Endothelial cell (in vitro differentiated cells): Measurements from ENCODE around the gene PABPC3. TPM values are rescaled to one million over a fixed set of nuclear protein-coding genes. Genes with fewer than 3 reads are reported as not detected.

ENCODE experiments used
- DNase-seq: peaks from one replicate; pipeline ENCODE4 v3.0.0; 2021; ENCODE audit warnings: low spot score
- H3K27ac Mint-ChIP-seq: one replicate; pipeline ENCODE4 v1.8.0; 2021; ENCODE audit warnings: mixed read lengths, inconsistent platforms; ENCODE audit not compliant: unreplicated experiment
- H3K27me3 Mint-ChIP-seq: one replicate; pipeline ENCODE4 v1.8.0; 2021; ENCODE audit warnings: mild to moderate bottlenecking, moderate library complexity, mixed read lengths, inconsistent platforms; ENCODE audit not compliant: unreplicated experiment
- H3K36me3 Mint-ChIP-seq: one replicate; pipeline ENCODE4 v1.8.0; 2021; ENCODE audit warnings: mild to moderate bottlenecking, low read depth, mixed read lengths, inconsistent platforms; ENCODE audit not compliant: unreplicated experiment
- H3K4me1 Mint-ChIP-seq: one replicate; pipeline ENCODE4 v1.8.0; 2021; ENCODE audit warnings: mild to moderate bottlenecking, mixed read lengths, inconsistent platforms; ENCODE audit not compliant: unreplicated experiment
- H3K4me3 Mint-ChIP-seq: one replicate; pipeline ENCODE4 v1.8.0; 2021; ENCODE audit warnings: mild to moderate bottlenecking, mixed read lengths, inconsistent platforms; ENCODE audit not compliant: unreplicated experiment
- H3K9me3 Mint-ChIP-seq: one replicate; pipeline ENCODE4 v1.8.0; 2021; ENCODE audit warnings: mixed read lengths, inconsistent platforms; ENCODE audit not compliant: unreplicated experiment
- total RNA-seq: library from RNA; stranded (reverse); fragmentation: NEBNext Ultra II Directional; extraction: Animal tissue kit (Norgen Biotek cat#: 25700); gene quantifications from one replicate; pipeline ENCODE4 v1.2.1, GENCODE V29; 2021; ENCODE audit not compliant: unreplicated experiment
- TF ChIP-seq, protein P1 (sequence below): fragments of 200-600 bp; sonication (generic); IDR thresholded peaks from one replicate; pipeline ENCODE4 v1.5.0; 2021; ENCODE audit warnings: antibody characterized with exemption; ENCODE audit not compliant: unreplicated experiment

PABPC3 gene
- total RNA-seq, 1 donor from 2014 or later: 0.44 TPM

- H3K4me3 Mint-ChIP-seq: no peak overlapping the region
- peaks cover 4% of the 10 kb centered on the region for H3K36me3 Mint-ChIP-seq
- no peak overlapping the region for H3K27ac Mint-ChIP-seq
- DNase-seq: no peak
- H3K27me3 Mint-ChIP-seq: peaks cover 4% of the 10 kb centered on the region
- no peaks in the 10 kb centered on the region for H3K9me3 Mint-ChIP-seq
- TF ChIP-seq, protein P1, sequence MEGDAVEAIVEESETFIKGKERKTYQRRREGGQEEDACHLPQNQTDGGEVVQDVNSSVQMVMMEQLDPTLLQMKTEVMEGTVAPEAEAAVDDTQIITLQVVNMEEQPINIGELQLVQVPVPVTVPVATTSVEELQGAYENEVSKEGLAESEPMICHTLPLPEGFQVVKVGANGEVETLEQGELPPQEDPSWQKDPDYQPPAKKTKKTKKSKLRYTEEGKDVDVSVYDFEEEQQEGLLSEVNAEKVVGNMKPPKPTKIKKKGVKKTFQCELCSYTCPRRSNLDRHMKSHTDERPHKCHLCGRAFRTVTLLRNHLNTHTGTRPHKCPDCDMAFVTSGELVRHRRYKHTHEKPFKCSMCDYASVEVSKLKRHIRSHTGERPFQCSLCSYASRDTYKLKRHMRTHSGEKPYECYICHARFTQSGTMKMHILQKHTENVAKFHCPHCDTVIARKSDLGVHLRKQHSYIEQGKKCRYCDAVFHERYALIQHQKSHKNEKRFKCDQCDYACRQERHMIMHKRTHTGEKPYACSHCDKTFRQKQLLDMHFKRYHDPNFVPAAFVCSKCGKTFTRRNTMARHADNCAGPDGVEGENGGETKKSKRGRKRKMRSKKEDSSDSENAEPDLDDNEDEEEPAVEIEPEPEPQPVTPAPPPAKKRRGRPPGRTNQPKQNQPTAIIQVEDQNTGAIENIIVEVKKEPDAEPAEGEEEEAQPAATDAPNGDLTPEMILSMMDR: no peak
- H3K4me1 Mint-ChIP-seq: peaks cover 26% of the 10 kb centered on the region
Measured at GRCh38 chr13:25068810-25069209, 27.1 kb upstream of the PABPC3 start.

- Mint-ChIP-seq H3K4me1 (peaks cover 26% of the 10 kb centered on the region), H3K36me3 (peaks cover 4% of the 10 kb centered on the region), H3K4me3 (no peak overlapping the region), H3K27me3 (peaks cover 4% of the 10 kb centered on the region), H3K27ac (no peak overlapping the region), H3K9me3 (no peaks in the 10 kb centered on the region)
- DNase-seq: no peak
- TF ChIP-seq, protein P1: no peak
Measured at GRCh38 chr13:25069236-25069635, 26.7 kb upstream of the PABPC3 start.

DNA sequence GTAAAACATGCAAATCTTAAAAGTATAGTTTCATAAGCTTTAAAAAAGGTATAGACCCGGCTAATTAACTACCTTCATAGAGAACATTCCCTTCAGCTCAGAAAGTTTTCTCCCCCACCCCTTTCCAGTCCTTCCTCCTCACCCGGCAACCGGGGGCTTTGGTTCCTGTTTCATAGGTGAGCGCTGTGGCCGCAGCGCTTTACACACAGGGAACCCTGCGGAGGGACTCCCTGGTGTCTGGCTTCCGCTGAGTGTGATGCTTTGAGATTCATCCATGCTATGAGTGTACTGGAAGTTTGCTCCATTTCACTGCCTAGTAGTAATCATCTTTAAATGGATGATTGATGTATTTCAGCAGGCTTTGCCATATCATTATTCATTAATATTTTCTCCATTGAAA is 26.0 kb upstream of the PABPC3 start:
- Mint-ChIP-seq H3K27ac (no peak overlapping the region), H3K4me3 (no peak overlapping the region), H3K9me3 (no peaks in the 10 kb centered on the region), H3K27me3 (peaks cover 4% of the 10 kb centered on the region), H3K4me1 (peaks cover 26% of the 10 kb centered on the region), H3K36me3 (peaks cover 4% of the 10 kb centered on the region)
- DNase-seq: no peak
- TF ChIP-seq, protein P1: no peak

DNA sequence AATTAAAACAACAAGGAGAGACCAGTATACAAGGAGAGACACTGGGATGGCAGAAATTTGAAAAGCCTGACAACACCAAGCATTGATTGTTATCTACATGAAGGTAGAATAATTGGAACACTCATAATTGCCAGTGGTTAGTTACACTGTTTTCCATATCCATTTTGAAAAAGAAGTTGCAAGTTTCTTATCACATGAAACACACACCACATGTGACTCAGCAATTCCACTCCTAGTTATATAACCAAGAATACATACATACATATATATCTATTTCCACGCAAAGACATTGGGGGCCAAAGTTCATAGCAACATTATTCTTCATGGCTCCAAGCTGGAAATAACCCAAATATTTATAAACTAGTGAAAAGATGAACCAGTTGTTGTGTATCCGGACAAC is 15.2 kb upstream of the PABPC3 start:
- no peaks in the 10 kb centered on the region for H3K9me3 Mint-ChIP-seq
- H3K27ac Mint-ChIP-seq: no peak overlapping the region
- H3K27me3 Mint-ChIP-seq: no peaks in the 10 kb centered on the region
- TF ChIP-seq, protein P1: no peak
- no peaks in the 10 kb centered on the region for H3K36me3 Mint-ChIP-seq
- DNase-seq: no peak
- H3K4me1 Mint-ChIP-seq: no peaks in the 10 kb centered on the region
- no peak overlapping the region for H3K4me3 Mint-ChIP-seq

GRCh38 chr13:25084096-25084495 is 11.8 kb upstream of the PABPC3 start:
- no peaks in the 10 kb centered on the region for H3K4me1 Mint-ChIP-seq
- H3K4me3 Mint-ChIP-seq: no peak overlapping the region
- no peaks in the 10 kb centered on the region for H3K27me3 Mint-ChIP-seq
- H3K27ac Mint-ChIP-seq: no peak overlapping the region
- no peak for DNase-seq
- no peaks in the 10 kb centered on the region for H3K36me3 Mint-ChIP-seq
- TF ChIP-seq, protein P1: no peak
- no peaks in the 10 kb centered on the region for H3K9me3 Mint-ChIP-seq
